Activated CD8-positive, alpha-beta memory T cell treated with anti-CD3 and anti-CD28 coated beads for 36 hours (primary cell): ENCODE results near the gene FAM193A. TPM values are rescaled to one million over a fixed set of nuclear protein-coding genes. Genes with fewer than 3 reads are reported as not detected.

Experiments used
- CTCF ChIA-PET: fragments of 350-600 bp; sonication (Branson Sonifier 250); formaldehyde crosslinking; loops from one replicate; lab custom pipeline; 2021; ENCODE audit warnings: antibody characterized with exemption; lab: Charles Lee
- POLR2A ChIA-PET: fragments of 350-600 bp; sonication (Branson Sonifier 250); formaldehyde crosslinking; loops from one replicate; lab custom pipeline; 2021; ENCODE audit warnings: antibody characterized with exemption; lab: Charles Lee
- total RNA-seq, 2 experiments: library from RNA; stranded (reverse); gene quantifications; one replicate each; pipeline ENCODE4 v1.2.3, GENCODE V29; 2021

The FAM193A gene
- total RNA-seq, 2 experiments from 2014 or later = 21.1 to 21.4 TPM

DNA sequence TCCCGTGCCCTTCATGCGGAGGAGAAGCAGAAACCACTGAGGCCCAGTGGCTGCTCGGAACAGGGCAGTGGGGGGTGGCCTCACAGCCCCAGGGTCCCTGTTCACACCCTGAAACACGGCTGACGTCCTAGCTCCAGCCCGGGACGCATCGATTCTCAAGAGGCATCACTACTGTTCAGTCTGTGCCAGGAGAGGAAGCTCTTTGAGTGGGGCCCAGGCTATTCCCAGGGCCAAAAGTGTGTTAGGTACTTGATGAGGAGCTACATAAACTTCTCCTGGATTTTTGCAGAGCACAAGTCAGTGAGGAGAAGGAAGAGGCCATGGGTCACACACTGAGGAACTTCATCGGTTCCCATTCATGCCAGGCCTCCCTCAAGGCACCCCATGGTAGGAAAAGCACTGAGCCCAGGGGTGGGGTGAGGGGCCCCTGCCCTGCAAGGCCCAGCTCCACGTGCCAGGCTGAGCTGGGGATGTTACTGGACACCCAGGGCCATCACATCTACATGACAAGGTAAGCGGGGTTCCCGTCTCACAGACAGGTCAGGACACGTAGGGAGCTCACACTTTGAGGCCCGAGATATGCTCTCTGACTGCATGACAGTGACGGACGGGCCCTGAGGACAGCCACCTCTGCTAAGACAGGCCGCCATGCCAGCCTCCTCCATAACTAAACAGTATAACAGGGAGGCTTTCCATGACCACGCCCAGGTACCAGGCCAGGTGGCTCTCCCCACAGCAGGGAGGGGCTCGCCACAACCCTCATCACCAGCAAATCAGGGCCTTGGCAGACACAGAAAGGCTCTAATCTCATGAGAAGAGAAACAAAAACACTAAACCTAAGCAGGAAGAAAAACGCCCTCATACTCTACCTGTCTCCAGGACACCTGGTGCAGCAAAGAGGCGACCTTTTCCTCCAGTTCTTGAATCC is 207.3 kb downstream of the FAM193A start:
- CTCF ChIA-PET = interaction anchor here (1.0 kb wide), 1 partner anchor 12 kb away, joined by 3 read pairs; no protein-coding TSS in a partner anchor
- POLR2A ChIA-PET = interaction anchor here (0.5 kb wide), 1 partner anchor 474 kb away, joined by 4 read pairs; no protein-coding TSS in a partner anchor

GRCh38 chr4:2744576-2745270 is 208.3 kb downstream of the FAM193A start:
- ChIA-PET CTCF (interaction anchor here (1.0 kb wide), 1 partner anchor 11 kb away, joined by 3 read pairs; no protein-coding TSS in a partner anchor), POLR2A (interaction anchor here (3.5 kb wide), 1 partner anchor 191 kb away, joined by 18 read pairs; no protein-coding TSS in a partner anchor)

DNA sequence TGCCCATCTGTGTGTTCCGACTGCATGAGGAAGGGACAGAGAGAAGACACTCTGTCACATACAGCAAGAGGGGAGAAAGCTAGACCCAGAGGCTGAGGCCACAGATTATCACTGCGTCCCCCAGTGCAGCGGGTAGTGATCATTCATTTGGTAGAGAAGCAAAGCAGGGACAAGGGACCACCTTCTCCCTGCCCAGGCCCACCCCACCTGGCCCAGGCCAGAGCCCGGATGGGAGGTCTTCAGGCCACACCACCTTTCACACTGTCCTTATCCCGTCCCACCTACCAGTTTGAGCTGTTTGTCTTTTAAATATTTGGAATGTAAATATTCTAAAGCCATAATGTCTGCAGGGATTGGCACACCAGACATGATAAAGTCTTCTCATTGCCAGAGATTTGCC is 209.1 kb downstream of the FAM193A start:
- ChIA-PET CTCF (interaction anchor here (1.0 kb wide), 1 partner anchor 46 kb away, joined by 3 read pairs; no protein-coding TSS in a partner anchor), POLR2A (interaction anchor here (0.9 to 3.5 kb wide), 7 partner anchors 40 to 276 kb away, joined by 3 to 18 read pairs (median 5); partner anchors contain the start of genes FAM193A, GRK4, NOP14 and RNF4)

DNA sequence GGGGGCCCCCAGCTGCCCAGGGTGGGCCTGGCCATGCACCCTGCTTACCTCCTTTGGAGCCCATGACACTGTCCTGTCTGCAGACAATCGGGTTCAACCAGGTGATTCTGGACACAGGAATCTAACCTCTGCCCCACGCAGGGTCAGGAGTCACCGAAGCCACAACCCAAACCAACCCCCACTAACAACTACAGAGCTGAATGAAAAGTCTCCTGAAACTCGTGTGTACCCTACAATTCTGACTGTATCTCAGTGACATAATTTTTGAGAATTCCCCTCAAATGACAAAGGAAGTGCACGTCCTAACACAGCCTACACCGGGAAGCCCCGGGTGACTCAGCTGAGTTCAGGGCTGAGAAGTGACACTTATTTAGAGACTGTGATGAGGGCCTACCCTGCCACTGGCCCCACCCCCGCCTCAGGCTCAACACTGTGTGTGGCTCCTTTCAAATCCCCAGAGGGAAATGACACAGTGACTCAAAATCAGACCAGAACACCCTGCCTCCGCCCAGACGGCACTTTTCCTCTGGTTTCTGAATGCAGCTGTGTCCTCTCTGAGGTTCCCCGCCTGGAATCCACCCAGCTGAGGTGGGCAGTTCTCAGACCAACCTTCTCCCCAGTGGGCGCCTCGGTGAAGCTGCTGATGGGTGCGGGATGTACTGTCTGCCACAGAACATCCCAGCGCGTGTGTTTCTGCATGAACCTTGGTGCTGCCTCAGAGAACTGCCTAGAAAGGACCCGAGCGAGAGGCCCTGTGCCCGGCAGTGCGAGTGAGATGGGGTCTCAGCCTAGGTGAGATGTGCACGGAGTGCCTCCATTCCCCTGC is 209.7 kb downstream of the FAM193A start:
- ChIA-PET CTCF (interaction anchor here (0.5 to 1.8 kb wide), 6 partner anchors 10 to 116 kb away, joined by 3 to 10 read pairs (median 3); partner anchors contain the start of gene TNIP2), POLR2A (interaction anchor here (0.5 to 3.5 kb wide), 11 partner anchors 9 to 277 kb away, joined by 3 to 18 read pairs (median 4); partner anchors contain the start of genes FAM193A, GRK4, NOP14 and RNF4)

GRCh38 chr4:2746891-2747695 is 210.6 kb downstream of the FAM193A start:
- ChIA-PET CTCF (interaction anchor here (0.5 to 1.8 kb wide), 5 partner anchors 9 to 115 kb away, joined by 3 to 10 read pairs (median 3); partner anchors contain the start of gene TNIP2), POLR2A (interaction anchor here (0.6 to 3.5 kb wide), 8 partner anchors 9 to 216 kb away, joined by 3 to 18 read pairs (median 4); partner anchors contain the start of genes GRK4 and NOP14)

- POLR2A ChIA-PET = interaction anchor here (0.6 kb wide), 1 partner anchor 203 kb away, joined by 3 read pairs; no protein-coding TSS in a partner anchor
- CTCF ChIA-PET = interaction anchor here (1.3 kb wide), 1 partner anchor 32 kb away, joined by 3 read pairs; no protein-coding TSS in a partner anchor
Measured at GRCh38 chr4:2750719-2751605, 214.5 kb downstream of the FAM193A start.

DNA sequence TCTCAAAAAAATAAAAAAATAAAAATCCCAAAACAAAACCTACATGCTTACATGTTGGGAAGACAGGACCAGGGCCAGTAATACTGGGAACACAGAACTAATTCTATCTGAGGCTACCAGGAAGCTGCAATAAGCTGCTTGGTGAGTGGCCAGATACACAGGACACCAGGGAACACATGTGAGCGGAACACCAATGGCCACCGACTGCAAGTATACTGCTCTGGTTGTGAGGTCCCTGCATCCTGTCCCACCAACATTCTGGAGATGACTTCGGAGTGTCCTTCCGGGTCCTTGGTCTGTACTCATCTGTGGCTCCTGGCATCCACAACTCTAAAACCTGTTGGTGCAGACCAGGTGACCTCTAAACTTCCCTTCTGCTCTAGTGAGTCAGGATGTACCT is 217.0 kb downstream of the FAM193A start:
- POLR2A ChIA-PET = no interaction called here
- CTCF ChIA-PET = no interaction called here

GRCh38 chr4:2754848-2755819 is 218.7 kb downstream of the FAM193A start:
- POLR2A ChIA-PET = interaction anchor here (0.8 to 1.2 kb wide), 4 partner anchors 9 to 219 kb away, joined by 3 to 6 read pairs (median 4); partner anchors contain the start of genes FAM193A, GRK4 and NOP14
- CTCF ChIA-PET = interaction anchor here (0.6 to 1.8 kb wide), 4 partner anchors 8 to 181 kb away, joined by 3 to 10 read pairs (median 3); no protein-coding TSS in a partner anchor

DNA sequence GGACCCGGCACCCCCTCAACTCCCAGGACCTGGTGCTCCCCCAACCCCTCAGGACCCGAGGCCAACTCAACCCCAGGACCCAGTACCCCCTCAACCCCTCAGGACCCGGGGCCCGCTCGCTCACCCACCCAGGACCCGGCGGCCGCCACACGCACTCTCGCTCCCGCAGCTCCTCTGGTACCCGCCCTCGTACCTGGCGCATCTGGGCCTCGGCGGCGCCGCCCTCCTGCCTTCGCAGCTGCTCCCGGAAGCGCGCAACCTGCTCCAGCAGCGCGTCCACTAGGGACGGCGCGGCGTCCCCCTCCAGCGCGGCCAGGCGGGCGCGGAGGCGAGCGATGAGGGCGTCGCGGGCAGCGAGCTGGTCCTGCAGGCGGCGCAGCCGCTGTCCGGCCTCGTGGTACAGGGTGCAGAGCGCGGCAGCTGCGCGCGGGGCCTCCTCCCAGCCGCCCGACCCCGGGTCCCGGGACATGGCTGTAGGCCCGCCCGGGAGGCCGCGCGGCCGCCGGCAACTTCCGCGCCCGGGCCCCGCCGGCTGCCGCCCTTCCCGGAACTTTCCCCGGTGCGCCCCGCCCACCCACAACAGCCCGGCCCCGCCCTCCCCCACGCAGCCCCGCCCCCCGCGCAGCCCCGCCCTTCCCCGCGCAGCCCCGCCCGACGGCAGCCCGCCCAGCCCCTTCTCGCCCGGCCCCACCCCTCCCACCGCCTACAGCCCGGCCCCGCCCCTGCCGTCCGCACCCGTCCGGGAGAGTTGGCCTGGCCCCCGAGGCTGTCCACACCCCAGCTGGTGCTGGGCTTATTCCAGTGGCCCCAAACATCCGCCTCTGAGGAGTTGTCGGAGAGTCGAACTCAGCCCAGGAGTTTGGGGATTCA is 219.6 kb downstream of the FAM193A start, which contains the start of gene TNIP2:
TNIP2 (minus strand) TSS at position 516 of the 870 bp plus-strand sequence; CDS start at position 469, 47 bp downstream.
- POLR2A ChIA-PET = interaction anchor here (0.6 to 1.2 kb wide), 5 partner anchors 10 to 220 kb away, joined by 3 to 7 read pairs (median 5); partner anchors contain the start of genes FAM193A, GRK4 and NOP14
- CTCF ChIA-PET = interaction anchor here (0.7 to 1.8 kb wide), 3 partner anchors 9 to 180 kb away, joined by 3 to 10 read pairs (median 3); no protein-coding TSS in a partner anchor

DNA sequence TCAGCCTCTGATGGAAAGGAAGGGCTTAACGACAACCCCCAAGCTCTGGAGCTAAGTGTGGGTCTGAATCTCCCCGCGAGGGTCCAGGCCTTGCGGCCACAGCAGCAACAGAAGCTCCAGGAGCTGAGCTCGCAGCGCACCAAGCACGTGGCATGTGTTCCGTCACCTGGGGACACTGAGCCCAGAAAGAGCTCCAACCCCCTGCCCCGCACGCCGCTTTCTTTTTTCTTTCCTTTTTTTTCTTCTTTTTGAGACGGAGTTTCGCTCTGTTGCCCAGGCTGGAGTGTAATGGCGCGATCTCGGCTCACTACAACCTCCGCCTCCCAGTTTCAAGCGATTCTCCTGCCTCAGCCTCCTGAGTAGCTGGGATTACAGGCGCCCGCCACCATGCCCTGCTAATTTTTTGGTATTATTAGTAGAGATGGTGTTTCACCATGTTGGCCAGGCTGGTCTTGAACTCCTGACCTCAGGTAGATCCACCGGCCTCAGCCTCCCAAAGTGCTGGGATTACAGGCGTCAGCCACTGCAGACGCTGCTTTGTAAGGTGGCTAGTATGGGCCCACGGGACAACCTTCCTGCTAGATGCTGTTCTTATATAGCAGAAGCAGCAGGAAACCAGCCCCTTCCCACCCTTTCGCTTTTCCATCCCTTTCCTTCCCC is 220.4 kb downstream of the FAM193A start:
- ChIA-PET POLR2A (interaction anchor here (0.6 to 0.8 kb wide), 2 partner anchors 29 to 59 kb away, joined by 7 to 8 read pairs; no protein-coding TSS in a partner anchor), CTCF (interaction anchor here (1.8 kb wide), 1 partner anchor 10 kb away, joined by 10 read pairs; no protein-coding TSS in a partner anchor)

DNA sequence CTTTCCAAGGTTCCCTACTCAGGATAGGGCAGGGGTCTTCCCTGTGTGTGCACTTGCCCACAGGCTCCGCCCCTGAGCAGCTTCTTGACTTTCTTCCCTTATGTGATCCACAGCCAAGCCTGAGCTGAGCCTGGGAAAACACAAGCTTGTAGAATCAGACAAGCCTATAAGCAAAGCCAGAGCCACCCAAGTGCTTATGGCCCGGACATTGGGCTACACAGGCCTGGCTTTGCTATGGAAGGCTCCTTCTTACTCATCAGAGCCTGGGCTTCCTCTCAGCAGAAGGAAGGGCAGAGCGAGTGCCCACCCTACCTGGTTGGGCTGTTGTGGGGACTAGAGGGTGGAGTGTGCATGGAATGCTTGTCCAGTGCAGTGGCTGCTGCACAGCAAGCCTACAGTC is 221.0 kb downstream of the FAM193A start:
- CTCF ChIA-PET = no interaction called here
- POLR2A ChIA-PET = interaction anchor here (0.8 kb wide), 1 partner anchor 28 kb away, joined by 8 read pairs; no protein-coding TSS in a partner anchor

- POLR2A ChIA-PET = no interaction called here
- CTCF ChIA-PET = no interaction called here
Measured at GRCh38 chr4:2761035-2761923, 224.8 kb downstream of the FAM193A start.
